Activated T-helper 1 cell treated with Interleukin-2 at 50 U/mL for 16 hours (primary cell): ENCODE results near the gene AASDHPPT.
"Not testable (repeated sequence)": the region's sequence is repeated elsewhere in the genome, so short reads cannot be mapped to it uniquely, and the experiment has no call there.

Experiments
- DNase-seq: peaks from one replicate; pipeline ENCODE4 v3.0.0-alpha.2; 2020; ENCODE audit warnings: low read depth

Gene AASDHPPT, protein sequence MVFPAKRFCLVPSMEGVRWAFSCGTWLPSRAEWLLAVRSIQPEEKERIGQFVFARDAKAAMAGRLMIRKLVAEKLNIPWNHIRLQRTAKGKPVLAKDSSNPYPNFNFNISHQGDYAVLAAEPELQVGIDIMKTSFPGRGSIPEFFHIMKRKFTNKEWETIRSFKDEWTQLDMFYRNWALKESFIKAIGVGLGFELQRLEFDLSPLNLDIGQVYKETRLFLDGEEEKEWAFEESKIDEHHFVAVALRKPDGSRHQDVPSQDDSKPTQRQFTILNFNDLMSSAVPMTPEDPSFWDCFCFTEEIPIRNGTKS

DNA sequence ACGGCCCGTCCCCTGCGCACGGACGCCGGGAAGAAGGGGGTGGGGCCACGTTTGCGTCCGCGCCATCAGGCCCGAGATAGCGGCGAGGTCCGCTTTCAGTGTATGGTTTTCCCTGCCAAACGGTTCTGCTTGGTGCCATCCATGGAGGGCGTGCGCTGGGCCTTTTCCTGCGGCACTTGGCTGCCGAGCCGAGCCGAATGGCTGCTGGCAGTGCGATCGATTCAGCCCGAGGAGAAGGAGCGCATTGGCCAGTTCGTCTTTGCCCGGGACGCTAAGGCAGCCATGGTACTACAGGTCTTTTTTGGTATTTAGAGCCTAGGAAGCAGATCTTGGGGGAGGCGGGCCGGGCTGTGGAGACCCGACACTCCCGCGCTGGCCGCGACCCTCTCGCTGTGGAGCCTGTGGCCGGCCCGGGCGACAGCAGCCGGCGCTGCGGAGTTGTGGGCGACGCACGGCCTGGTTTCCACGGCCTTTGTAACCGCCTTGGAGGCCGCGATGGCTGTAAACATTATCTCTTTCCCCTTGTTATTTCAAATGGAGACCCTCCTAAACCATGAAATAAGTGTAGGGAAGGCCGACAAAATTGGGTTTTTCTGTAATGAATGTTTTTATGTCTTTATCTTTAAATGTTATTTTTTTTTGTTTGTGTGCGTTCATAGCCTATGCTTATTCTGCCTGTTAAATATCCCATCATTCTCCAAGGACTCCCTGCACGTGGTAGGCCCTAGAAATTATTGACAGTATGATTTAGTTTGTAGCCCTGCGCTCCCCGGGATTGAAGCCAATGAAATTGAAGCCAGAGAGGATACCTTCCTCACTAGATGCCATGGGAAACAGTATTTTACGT, at the start of gene AASDHPPT:
AASDHPPT (plus strand) TSS at position 54 of the 847 bp plus-strand sequence; CDS start at position 103, 49 bp downstream.
- DNase-seq: no peak

DNA sequence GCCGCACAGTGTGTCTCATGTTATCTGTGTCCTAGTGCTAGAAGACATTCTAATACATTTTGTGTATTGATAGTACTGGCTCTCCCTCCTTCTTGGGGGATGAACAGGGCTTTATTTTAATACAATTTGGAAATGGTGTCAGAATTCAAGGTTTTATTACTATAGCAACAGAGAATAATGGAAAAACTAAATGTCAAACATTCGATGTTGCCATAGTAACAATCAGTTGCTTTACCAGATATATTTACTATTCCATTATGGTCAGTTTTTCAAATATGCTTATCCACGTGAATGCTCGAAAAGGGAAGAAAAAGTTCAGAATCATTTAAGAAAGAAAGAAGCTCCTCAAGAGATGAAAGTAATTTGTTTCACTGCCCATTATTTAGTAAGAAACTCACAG, 46.9 kb upstream of the AASDHPPT start:
- DNase-seq: no peak

- DNase-seq: no peak
Observed at GRCh38 chr11:106031202-106031810, 46.2 kb upstream of the AASDHPPT start.

GRCh38 chr11:106031936-106032335, 45.5 kb upstream of the AASDHPPT start:
- no peak for DNase-seq

GRCh38 chr11:106032861-106033260, 44.6 kb upstream of the AASDHPPT start:
- DNase-seq: no peak

GRCh38 chr11:106043540-106043939, 33.9 kb upstream of the AASDHPPT start:
- DNase-seq: no peak

- DNase-seq: no peak
Observed at GRCh38 chr11:106047631-106048030, 29.8 kb upstream of the AASDHPPT start.

DNA sequence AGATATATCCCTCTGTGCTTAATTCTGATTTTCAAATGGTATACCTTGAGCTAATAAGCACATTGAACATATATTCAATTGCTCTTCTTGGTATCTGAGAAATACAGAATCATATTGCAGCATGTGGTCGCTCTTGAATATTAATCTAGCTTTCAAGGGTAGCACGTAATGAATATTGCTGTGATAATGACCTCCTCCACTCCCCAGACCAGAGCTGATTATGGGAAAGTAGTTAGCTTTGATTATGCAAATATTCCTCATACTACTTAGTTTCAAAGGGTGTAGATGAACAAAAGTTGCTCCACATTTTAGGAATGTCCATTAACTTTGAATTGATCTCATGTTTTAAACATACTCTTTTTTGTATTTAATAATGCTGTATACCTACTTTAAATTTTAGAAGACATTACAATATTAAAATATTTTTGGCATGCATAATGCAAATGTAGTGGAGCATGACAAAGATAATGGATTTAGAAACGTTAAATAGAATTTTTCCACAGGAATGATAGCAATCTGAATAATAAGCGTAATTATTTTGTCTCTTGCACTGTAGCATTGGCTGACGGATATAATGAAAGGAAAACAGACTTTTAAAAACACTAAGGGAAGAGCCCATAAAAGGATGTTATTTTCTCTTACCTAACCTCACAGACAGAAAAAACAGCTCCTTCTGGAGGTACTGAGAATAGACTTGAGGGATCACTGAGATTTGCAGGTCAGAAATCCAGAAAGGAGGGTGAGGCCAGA, 27.6 kb upstream of the AASDHPPT start:
- DNase-seq: no peak

DNA sequence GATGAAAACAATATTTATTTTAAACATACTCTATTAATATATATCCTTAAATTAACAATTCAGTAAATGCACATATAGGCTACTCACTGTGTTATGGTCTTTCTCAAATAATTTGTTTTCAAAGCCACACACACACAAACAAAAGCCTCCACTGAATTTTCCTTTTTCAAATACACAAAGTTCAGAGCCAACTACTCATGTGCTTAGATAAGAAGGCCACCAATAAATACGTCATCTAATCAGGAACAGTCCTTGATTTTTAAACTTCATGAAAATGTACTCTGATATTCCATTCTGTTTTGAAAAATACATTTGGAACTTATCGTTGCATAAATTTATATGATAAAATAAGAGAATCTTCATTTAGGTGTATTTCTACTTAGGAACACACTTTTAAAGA, 26.4 kb upstream of the AASDHPPT start:
- no peak for DNase-seq

- DNase-seq: not testable (repeated sequence)
Observed at GRCh38 chr11:106058377-106058776, 19.1 kb upstream of the AASDHPPT start.

DNA sequence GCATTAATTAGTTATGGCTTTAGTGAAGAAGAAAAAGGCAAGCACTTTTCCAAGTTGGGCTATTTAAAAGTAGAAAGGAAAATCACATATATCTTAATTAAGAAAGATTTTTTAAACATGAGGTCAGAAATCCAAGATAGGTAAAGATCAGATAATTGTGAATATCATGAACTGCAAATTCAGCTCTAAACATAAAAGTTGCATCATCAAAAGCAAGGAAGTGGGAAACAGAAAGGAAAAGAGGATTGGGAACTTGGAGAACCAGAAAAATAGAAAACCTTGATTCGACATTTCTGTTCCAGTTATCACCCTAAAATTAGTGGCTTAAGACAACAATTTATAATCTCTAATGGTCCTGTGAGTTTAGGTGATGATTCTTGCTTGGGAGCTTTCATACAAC, 17.8 kb upstream of the AASDHPPT start:
- no peak for DNase-seq

DNA sequence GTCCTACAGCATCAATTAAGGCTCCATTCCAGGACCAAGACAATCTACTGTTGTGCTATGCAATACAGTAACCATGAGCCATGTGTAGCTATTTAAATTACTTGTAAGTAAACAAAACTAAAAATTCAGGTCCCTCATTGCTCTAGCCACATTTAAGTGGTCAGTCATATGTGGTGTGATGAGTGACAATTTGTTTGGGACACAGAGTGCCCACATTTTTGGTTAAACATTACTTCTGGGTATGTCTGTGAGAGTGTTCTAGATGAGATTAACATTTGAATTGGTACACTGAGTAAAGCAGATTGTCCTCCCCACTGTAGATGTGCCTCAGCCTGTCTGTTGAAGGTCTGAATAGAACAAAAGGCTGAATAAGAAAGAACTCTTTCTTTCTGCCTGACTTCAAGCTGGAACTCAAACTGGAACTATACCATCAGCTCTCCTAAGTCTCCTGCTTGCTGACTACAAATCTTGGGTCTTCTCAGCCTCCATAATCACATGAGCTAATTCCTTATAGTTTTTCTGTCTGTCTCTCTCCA, 16.1 kb upstream of the AASDHPPT start:
- DNase-seq: no peak

DNA sequence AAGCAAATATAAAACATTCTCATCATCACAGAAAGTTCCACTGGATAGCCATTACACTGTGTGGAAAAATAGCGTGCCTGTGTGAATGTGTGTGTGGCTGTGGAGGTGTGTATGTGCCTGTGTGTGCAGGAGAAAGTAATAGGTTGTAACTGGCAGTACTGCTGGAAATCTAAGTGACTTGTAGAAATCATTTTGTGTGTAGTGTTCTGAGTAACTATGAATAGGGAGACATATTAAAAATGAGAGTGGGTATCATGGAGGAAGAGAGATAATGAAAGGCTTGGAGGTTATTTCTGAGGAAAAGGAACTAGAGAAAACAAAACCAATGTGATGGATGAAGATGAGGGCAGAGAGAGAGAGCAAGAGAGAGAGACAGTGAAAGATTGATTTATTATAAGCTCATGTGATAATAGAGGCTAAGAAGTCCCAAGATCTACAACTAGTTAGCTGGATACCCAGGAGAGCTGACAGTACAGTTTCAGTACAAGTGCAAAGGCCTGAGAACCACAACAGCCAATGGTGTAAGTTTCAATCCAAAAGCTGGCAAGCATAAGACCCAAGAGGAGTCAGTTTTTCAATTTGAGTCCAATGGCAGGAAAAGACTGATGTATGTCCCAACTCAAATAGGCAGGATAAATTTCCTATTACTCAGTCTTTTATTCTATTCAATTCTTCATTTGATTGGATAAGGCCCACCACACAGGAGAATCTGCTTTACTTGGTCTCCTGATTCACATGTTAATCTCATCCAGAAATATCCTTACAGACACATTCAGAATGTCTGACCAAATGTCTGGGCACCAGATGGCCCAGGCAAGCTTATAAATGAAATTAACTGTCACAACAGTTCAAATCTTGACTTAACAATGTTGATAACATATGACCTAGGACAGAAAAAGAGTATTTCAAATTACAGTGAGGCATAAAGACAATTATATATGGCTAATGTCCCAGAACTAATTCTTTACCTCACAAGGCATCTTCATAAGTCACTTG, 15.2 kb upstream of the AASDHPPT start:
- no peak for DNase-seq

DNA sequence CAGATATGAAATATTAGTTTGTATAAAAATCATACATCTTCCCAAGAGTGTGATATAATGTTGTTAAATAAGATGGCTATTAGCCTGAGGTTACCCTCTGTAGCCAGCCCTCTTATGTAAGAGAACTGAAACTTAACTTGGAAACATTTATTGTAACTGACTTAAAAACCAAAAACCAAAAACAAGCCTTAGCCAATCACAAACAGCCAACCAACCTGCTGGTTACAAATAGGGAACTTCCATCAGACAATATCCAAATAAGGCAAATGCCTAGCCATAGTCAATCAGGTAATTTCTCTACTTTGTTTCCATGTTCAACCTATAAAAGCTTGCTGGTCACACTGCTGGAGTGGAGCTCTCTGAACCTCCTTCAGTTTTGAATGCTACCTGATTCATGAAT, 14.5 kb upstream of the AASDHPPT start:
- no peak for DNase-seq

- no peak for DNase-seq
Observed at GRCh38 chr11:106070606-106071005, 6.9 kb upstream of the AASDHPPT start.

- no peak for DNase-seq
Observed at GRCh38 chr11:106072804-106073203, 4.7 kb upstream of the AASDHPPT start.

GRCh38 chr11:106076171-106076918, 1.1 kb upstream of the AASDHPPT start:
- DNase-seq: no peak

DNA sequence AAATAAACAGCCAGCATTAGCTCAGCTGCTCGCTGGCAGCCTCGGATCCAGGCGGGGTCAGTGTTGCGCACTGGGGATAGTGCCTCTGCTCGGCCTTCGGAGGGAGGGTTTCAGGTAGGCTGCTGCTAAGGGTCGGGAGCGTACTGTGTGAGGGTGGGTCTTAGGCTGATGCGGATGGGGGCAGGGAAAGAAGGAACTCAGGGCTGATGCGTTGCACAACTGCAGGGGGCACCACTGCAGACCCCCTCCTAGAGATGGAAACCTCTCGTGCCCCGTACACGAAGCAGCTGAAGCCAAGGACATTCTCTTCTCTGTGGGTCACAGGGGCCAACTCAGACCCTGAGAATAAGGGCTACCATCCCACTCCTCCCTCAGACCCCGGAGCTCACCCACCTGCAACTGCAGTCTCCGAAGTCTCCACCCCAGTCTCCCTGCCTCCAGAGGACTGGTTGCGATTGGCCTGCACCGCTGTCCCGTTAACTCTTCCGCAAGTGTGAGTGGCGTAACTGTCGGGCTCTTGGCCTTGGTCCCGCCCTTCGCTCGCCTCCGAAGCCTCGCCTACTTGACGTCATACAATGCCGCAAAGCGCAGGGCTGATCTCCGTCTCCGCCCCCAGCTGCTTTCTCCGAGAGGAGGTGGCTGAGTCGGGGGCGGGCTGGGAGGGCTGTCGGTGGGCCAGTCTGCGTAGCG, 398 bp upstream of the AASDHPPT start, which contains the start of gene KBTBD3:
KBTBD3 (minus strand) TSS at position 429 of the 690 bp plus-strand sequence. CDS start 18,250 bp downstream, outside the sequence.
- DNase-seq: peak; percentile 97

- DNase-seq: no peak
Observed at GRCh38 chr11:106082096-106082495, 4.6 kb downstream of the AASDHPPT start.
